T-helper 2 cell treated with Interferon-gamma antibody and Interleukin-4, amounts not matched to agents 5 μg/mL and 100 μg/mL, for 36 hours (primary cell): Measurements from ENCODE around the gene WHRN.

Experiments used
- DNase-seq: peaks from one replicate; pipeline ENCODE4 v3.0.0; 2021; ENCODE audit warnings: low spot score
- H3K27ac Mint-ChIP-seq: one replicate; pipeline ENCODE4 v1.8.0; 2021; ENCODE audit warnings: mild to moderate bottlenecking, mixed read lengths
- H3K27me3 Mint-ChIP-seq: one replicate; pipeline ENCODE4 v1.8.0; 2021; ENCODE audit warnings: low read depth, mixed read lengths
- H3K36me3 Mint-ChIP-seq: one replicate; pipeline ENCODE4 v1.8.0; 2021; ENCODE audit warnings: low read depth, mixed read lengths
- H3K4me1 Mint-ChIP-seq: one replicate; pipeline ENCODE4 v1.8.0; 2021; ENCODE audit warnings: low read depth, mixed read lengths
- H3K4me3 Mint-ChIP-seq: one replicate; pipeline ENCODE4 v1.8.0; 2022; ENCODE audit warnings: mild to moderate bottlenecking, moderate library complexity, mixed read lengths
- H3K9me3 Mint-ChIP-seq: one replicate; pipeline ENCODE4 v1.8.0; 2021; ENCODE audit warnings: mixed read lengths

WHRN gene

GRCh38 chr9:114376586-114377445 lies 128.5 kb downstream of the WHRN start:
- peaks cover 85% of the 10 kb centered on the region for H3K36me3 Mint-ChIP-seq
- peaks cover 75% of the 10 kb centered on the region for H3K4me1 Mint-ChIP-seq
- DNase-seq: no peak
- peak overlapping the region; percentile 66 for H3K4me3 Mint-ChIP-seq
- H3K27me3 Mint-ChIP-seq: no peaks in the 10 kb centered on the region
- peak overlapping the region; percentile 80 for H3K27ac Mint-ChIP-seq
- no peaks in the 10 kb centered on the region for H3K9me3 Mint-ChIP-seq

- Mint-ChIP-seq H3K27ac (peak overlapping the region; percentile 72), H3K4me1 (peaks cover 78% of the 10 kb centered on the region), H3K27me3 (no peaks in the 10 kb centered on the region), H3K9me3 (no peaks in the 10 kb centered on the region), H3K36me3 (peaks cover 86% of the 10 kb centered on the region), H3K4me3 (peak overlapping the region; percentile 22)
- DNase-seq: no peak
Measured at GRCh38 chr9:114375386-114376175, 129.7 kb downstream of the WHRN start.

GRCh38 chr9:114374936-114375335 lies 130.3 kb downstream of the WHRN start:
- H3K9me3 Mint-ChIP-seq: no peaks in the 10 kb centered on the region
- H3K36me3 Mint-ChIP-seq: peaks cover 83% of the 10 kb centered on the region
- H3K27me3 Mint-ChIP-seq: no peaks in the 10 kb centered on the region

GRCh38 chr9:114373960-114374730 lies 131.1 kb downstream of the WHRN start:
- no peaks in the 10 kb centered on the region for H3K9me3 Mint-ChIP-seq
- peak overlapping the region; percentile 72 for H3K27ac Mint-ChIP-seq
- DNase-seq: no peak
- no peaks in the 10 kb centered on the region for H3K27me3 Mint-ChIP-seq
- H3K4me1 Mint-ChIP-seq: peaks cover 74% of the 10 kb centered on the region
- H3K4me3 Mint-ChIP-seq: peak overlapping the region; percentile 22
- H3K36me3 Mint-ChIP-seq: peaks cover 84% of the 10 kb centered on the region

More at GRCh38 chr9:114374936-114375335, 130.3 kb downstream of the WHRN start:
- Mint-ChIP-seq H3K4me3 (peak overlapping the region; percentile 22), H3K27ac (peak overlapping the region; percentile 72), H3K4me1 (peaks cover 75% of the 10 kb centered on the region)
- DNase-seq: no peak

DNA sequence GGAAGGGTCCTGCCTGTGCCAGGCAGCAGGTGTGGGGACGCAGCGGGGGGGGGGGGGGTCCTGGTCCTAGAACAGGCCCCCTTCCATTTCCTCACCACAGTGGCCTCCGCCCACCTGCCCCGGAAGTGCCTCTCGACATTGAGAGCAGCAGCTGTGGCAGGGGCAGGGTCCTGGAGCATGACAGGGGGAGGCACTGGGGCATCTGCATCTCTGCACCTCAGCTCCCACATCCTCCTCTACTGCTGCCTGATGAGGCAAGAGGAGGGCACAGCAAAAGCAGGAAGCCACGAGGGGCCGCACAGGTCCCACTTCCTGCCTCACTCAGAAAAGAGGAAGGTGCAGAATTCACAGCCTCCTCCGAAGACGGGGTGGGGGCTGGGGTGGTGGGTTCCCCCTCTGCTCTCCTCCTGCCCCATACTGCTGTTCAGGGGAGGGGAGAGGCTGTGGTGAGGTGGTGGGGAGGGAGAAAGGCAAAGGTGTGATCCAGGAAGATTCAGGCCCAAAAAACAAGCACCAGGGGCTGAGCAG lies 132.3 kb downstream of the WHRN start:
- no peaks in the 10 kb centered on the region for H3K27me3 Mint-ChIP-seq
- peak overlapping the region; percentile 72 for H3K27ac Mint-ChIP-seq
- peak; percentile 81 for DNase-seq
- no peaks in the 10 kb centered on the region for H3K9me3 Mint-ChIP-seq
- H3K36me3 Mint-ChIP-seq: peaks cover 82% of the 10 kb centered on the region
- H3K4me1 Mint-ChIP-seq: peaks cover 72% of the 10 kb centered on the region
- H3K4me3 Mint-ChIP-seq: peak overlapping the region; percentile 80

DNA sequence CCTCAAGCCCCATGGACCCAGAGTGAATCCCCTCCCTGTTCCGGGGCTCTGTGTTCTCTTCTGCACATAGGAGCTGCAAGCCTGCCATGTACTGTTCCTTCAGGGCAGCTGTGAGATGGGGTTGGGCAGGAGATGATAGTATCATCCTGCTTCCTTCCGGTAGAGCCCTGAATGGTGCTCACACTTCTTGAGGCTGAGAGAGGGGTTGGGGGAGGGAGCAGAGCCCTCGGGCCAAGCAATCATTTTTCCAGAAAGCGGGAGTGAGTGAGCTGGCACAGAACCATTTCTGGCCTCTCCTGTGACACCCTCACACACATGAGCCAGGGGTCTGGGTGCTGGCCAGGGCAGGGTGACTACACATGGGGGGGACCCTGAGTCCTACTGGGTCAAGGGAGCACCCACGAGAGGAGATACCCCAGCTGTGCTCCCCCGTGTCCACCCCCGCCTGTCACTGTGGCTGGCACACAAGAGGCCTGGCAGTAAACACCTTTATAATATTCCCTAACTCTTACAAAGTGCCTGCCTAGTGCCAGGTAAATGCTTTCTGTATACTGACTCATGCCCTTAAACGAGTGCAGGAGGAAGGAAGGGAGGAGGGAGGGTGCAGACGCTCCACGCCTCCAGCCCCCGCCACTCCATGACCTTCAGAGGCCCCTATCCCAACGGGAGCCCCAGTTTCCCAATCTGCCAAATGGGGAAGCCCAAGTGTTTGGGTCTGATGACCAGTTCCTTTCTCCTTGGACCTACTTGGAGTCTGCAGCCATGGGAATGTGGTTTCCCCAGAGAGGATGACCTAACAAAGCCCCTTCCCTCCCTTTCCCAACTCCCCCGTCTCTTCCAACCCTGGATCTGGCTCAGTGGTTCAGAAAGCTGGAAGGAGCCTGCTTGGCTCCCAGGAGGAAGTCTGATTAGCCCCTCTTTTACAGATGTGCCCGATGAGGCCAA lies 133.0 kb downstream of the WHRN start:
- peak; percentile 47 for DNase-seq
- Mint-ChIP-seq H3K4me1 (peaks cover 71% of the 10 kb centered on the region), H3K4me3 (peak overlapping the region; percentile 80), H3K36me3 (peaks cover 81% of the 10 kb centered on the region), H3K27ac (peak overlapping the region; percentile 72), H3K9me3 (no peaks in the 10 kb centered on the region), H3K27me3 (no peaks in the 10 kb centered on the region)

DNA sequence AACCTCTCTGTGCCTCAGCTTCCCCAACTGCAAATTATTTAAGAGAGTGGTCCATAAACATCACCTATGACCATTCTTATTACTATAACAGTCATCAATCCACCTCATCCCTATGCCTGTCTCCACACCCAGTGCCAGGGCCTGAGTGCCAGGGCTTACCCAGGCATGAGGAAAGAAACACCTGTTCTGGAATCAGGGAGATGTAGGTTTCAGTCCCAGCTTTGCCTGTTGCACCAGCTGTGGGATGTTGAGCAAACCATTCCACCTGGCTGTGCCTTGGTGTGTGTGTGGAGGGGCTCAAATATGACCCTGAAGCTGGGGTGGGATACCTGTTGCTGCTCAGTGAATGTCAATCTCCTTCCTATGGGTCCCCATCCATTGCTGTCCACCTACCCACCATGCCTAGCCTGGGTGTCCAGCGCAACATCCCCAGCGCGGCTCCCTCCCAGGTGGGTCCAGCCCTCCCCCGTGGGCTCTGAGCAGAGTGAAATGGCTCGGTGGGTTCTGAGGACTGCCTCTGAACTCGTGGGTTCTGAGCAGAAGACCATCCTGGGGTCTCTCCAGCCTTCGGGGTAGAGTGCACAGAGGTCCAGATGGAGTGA lies 133.8 kb downstream of the WHRN start:
- DNase-seq: no peak
- peak overlapping the region; percentile 80 for H3K4me3 Mint-ChIP-seq
- no peaks in the 10 kb centered on the region for H3K9me3 Mint-ChIP-seq
- H3K36me3 Mint-ChIP-seq: peaks cover 82% of the 10 kb centered on the region
- peaks cover 72% of the 10 kb centered on the region for H3K4me1 Mint-ChIP-seq
- H3K27me3 Mint-ChIP-seq: no peaks in the 10 kb centered on the region
- H3K27ac Mint-ChIP-seq: peak overlapping the region; percentile 72

GRCh38 chr9:114370968-114371320 lies 134.3 kb downstream of the WHRN start:
- Mint-ChIP-seq H3K27ac (peak overlapping the region; percentile 72), H3K27me3 (no peaks in the 10 kb centered on the region), H3K4me3 (peak overlapping the region; percentile 80), H3K4me1 (peaks cover 75% of the 10 kb centered on the region), H3K36me3 (peaks cover 83% of the 10 kb centered on the region), H3K9me3 (no peaks in the 10 kb centered on the region)
- DNase-seq: no peak

DNA sequence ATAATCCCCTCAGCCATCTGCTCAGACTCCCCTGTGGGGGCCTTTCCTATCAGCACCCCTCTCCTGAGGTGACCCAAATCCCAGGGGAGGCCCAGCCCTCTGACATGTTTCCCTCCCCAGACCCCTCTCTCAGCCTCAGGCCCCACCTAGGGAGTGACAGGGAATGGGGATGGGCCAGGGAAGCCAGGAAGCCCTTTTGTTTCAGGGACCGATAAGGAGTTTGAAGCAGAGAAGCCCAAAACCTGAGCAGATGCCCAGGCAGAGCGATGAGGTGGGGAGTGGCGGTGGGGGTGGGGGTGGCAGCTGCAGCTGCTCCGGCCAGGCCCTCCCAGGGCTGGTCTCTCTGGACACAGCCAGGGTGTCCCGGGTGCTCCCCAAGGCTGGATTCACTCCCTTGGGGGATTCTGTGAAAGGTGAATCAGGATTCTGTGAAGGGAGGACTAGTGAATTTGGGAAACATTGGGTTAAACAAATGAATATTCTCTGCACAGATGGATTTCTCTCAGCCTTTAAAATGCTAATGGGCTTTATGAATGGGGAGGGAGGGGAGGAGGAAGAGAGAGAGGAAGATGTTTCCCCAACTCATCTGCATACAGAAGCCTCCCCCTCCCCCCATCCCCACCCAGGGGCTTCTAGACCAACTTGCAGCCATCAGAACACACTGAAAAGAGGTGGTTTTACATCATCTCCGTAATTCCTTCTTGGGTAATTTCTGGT lies 134.9 kb downstream of the WHRN start:
- DNase-seq: no peak
- Mint-ChIP-seq H3K4me1 (peaks cover 73% of the 10 kb centered on the region), H3K27ac (peak overlapping the region; percentile 72), H3K36me3 (peaks cover 82% of the 10 kb centered on the region), H3K4me3 (peak overlapping the region; percentile 80), H3K9me3 (no peaks in the 10 kb centered on the region), H3K27me3 (no peaks in the 10 kb centered on the region)

DNA sequence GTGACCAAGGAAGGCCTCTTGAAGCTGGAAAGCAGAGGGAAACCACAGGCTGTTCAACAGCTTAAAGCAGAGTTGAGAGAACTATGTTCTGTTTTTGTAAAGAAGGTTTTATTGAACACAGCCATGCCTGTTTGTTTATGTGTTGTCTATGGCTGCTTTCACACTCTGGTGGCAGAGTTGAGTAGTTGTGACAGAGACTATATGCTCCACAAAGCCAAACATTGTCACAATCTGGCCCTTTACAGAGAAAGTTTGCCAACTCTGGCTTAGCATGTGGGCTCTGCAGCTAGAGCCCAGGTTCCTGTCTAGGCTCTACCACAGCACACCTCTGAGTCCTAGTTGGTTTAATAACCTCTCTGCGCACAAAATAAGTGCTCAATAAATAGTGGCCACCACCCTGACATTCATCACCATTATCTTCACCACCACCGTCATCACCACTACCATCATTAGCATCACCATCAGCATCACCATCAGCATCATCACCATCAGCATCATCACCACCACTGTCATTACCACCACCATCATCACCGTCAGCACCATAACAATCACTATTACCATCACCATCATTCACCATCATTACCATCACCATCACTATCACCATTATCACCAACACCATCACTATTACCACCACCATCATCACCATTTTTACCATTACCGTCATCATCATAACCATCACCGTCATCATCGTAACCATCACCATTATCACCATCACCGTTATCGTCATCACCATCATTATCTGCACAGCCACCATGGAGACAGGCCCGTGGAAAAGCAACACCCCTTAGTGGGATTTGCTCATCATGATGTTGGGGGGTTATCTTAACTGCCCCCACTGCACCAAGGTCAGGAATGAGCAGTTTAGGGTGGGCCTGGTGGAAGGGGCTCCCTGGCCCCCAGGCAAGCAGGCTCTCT lies 135.8 kb downstream of the WHRN start:
- Mint-ChIP-seq H3K4me3 (peak overlapping the region; percentile 9), H3K4me1 (peaks cover 70% of the 10 kb centered on the region), H3K27ac (peak overlapping the region; percentile 43), H3K36me3 (peaks cover 81% of the 10 kb centered on the region), H3K27me3 (no peaks in the 10 kb centered on the region), H3K9me3 (no peaks in the 10 kb centered on the region)
- no peak for DNase-seq

GRCh38 chr9:114367772-114368569 lies 137.3 kb downstream of the WHRN start:
- Mint-ChIP-seq H3K4me3 (peak overlapping the region; percentile 70), H3K27ac (peak overlapping the region; percentile 91), H3K9me3 (no peaks in the 10 kb centered on the region), H3K4me1 (peaks cover 72% of the 10 kb centered on the region), H3K36me3 (peaks cover 84% of the 10 kb centered on the region), H3K27me3 (no peaks in the 10 kb centered on the region)
- DNase-seq: no peak
